GM10266 (cell line): ENCODE results near the gene ST8SIA4.

ENCODE experiments used
- DNase-seq: peaks from one replicate; pipeline ENCODE4 v3.0.0; 2012; ENCODE audit errors: extremely low spot score
- TF ChIP-seq, protein P1 (sequence below): IDR thresholded peaks from 2 replicates; pipeline ENCODE4 v1.5.1; 2012; ENCODE audit warnings: mild to moderate bottlenecking, low read depth; ENCODE audit not compliant: control insufficient read depth, insufficient read depth; ENCODE audit errors: missing control alignments

Gene ST8SIA4

GRCh38 chr5:100902440-100903038 is 543 bp downstream of the ST8SIA4 start:
- DNase-seq = no peak
- TF ChIP-seq, protein P1, sequence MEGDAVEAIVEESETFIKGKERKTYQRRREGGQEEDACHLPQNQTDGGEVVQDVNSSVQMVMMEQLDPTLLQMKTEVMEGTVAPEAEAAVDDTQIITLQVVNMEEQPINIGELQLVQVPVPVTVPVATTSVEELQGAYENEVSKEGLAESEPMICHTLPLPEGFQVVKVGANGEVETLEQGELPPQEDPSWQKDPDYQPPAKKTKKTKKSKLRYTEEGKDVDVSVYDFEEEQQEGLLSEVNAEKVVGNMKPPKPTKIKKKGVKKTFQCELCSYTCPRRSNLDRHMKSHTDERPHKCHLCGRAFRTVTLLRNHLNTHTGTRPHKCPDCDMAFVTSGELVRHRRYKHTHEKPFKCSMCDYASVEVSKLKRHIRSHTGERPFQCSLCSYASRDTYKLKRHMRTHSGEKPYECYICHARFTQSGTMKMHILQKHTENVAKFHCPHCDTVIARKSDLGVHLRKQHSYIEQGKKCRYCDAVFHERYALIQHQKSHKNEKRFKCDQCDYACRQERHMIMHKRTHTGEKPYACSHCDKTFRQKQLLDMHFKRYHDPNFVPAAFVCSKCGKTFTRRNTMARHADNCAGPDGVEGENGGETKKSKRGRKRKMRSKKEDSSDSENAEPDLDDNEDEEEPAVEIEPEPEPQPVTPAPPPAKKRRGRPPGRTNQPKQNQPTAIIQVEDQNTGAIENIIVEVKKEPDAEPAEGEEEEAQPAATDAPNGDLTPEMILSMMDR = no peak

DNA sequence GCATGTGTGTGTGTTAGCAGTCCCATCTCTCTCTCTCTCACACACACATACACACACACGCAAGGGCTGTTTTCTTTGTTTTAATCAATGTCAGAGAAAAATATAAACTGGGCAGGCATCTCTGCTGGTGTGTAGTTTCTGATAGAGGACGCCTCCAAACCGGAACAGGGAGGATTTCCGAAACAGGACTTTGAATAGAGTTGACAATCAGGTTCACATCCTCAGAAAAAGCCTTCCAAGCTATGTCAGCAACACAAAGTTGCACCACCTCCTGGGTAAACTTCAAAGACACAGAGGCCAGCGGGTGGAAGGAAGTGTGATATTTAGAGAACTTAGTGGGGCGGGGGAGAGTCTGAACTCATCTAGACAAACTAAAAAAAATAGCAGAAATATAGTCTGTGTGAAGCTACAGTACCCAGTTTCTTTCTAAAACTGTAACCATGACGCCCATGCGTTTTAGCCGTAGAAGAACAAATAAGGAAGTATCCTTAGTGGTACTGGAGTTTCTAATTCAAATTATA is 1.2 kb downstream of the ST8SIA4 start:
- TF ChIP-seq, protein P1 = no peak
- no peak for DNase-seq

DNA sequence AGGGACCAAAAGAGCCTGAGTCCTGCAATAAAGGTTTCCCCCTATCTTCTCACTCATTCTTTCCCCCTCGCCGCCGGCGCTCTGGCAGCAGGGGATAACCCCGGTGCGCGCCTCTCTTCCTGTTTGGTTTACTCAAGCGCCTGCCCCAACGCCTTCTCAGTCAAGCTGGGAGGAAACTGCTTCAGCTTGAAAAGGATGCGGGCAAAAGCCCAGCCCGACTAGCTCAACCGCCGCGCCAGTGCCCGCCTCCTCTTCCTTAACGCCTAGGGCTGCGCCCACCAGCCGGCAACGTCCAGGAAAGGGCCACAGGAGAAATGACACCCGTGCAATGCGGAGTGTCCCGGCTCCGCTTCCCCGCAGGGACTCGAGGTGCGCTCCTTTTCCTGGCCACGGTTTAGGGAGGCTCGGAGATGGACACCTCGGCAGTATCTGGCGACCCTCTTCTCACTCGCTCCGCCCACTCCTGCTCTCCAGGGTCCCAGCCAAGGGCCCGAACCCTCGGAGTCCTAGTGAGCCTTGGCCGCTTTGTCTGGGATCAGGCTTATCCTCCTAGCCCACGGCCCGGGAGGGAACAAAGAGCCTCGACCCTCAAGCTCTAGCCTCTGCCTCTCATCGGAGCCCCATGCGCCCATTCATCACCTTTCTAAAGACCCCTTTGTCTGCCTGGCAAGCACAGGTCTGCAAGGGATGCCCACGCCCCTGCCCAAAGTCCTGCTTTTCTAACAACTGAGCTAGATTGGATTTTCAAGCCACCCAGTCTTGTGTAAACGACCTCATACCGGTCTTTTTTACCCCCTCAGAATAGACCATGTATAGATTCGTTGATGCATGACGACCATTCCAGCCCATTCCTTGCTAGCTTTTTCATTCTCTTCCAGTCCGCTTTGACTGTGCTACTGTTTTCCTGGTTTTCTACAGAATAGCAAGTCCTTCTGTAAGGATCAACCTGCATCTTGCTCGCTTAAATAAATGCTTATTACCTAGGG is 2.0 kb downstream of the ST8SIA4 start:
- DNase-seq = peak; percentile 69
- TF ChIP-seq, protein P1 = no peak

- no peak for DNase-seq
- TF ChIP-seq, protein P1 = peak; percentile 63
Observed at GRCh38 chr5:100900142-100900795, 2.8 kb downstream of the ST8SIA4 start.

DNA sequence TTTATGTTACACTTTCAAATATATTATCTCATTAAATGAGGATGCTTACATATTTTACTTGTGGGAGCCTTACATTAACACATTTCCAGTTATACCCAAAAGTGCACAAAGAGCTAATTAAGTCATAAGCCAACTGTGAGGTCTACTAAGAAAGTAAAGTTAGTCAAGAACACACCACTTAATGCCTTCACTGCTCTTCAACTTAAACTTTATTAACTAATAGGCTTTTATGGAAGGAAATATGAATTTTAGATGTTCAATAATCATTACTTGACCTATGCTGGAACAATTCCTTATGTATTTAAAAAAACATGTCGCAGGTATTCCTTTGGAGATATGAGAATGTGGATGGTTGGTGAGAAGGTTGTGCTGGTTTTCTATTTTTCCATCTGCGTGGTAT is 3.4 kb downstream of the ST8SIA4 start:
- no peak for DNase-seq
- TF ChIP-seq, protein P1 = no peak

DNA sequence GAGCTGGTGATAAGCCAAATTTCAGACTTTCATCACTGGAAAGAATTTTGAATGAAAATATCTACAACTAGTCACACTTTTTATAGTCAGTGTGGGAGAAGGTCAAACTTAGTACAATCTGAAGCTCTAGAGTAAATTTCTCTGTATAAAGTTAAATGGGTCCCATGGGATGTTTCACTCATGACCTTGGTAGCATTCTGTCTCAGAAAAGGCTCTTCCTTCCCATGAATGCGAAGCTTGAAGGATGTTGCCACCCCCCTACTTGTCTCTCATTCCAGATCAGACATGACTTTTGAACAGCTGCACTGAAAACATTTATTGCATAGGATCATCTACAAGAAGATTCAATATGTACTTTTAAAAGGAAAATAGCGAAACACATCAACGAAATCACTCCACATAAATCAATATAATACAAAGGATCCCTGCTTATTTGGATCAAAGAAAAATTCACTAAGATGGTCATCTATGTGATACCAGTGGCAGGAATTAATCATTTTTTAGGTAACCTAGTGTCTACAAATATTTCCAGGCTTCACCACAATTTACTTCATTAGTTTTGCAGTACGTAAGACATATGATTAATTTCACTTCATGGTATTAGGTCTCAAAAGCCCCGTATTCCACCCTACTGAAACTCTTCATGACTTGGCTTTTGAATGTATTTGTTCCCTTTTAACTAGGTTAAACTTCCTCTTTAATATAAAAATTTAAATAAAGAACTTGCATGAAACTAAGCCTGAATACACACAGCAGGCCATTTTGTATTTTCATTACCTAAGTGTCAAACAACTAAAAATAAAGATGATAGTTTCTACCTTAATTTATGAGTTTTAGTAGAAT is 4.4 kb downstream of the ST8SIA4 start:
- DNase-seq = no peak
- TF ChIP-seq, protein P1 = no peak
